ENCODE results near the gene HINFP. TPM values are rescaled to one million over a fixed set of nuclear protein-coding genes. Genes with fewer than 3 reads are reported as not detected.

Gene HINFP
- total and polyA plus RNA-seq, 2 experiments from 2014 or later: 12.6 to 29.2 TPM

GRCh38 chr11:119116601-119117000, 4.8 kb upstream of the HINFP start:
- peaks cover 10% of the 10 kb centered on the region for H3K4me1 Mint-ChIP-seq
- H3K27me3 Mint-ChIP-seq (ENCODE audit: insufficient read depth, low read depth, poor library complexity): peaks cover 14% of the 10 kb centered on the region
- Histone ChIP-seq H2AFZ (no peak overlapping the region), H3K4me3 (no peak overlapping the region), H3F3A (replicated peaks; ENCODE audit: low read depth) (0 out of 2 replicates have a peak, but pooled peaks cover 3% of the 10 kb centered on the region), H3K79me2 (replicated peaks; ENCODE audit: insufficient read depth) (peaks cover under 1% of the 10 kb centered on the region; the same call in 1 of the 2 replicates), H3K9me2 (ENCODE audit: insufficient read depth) (no peaks in the 10 kb centered on the region), H3K4me2 (no peak overlapping the region), H3K4me1 (ENCODE audit: insufficient read depth) (peaks cover 12% of the 10 kb centered on the region), H3K36me3 (ENCODE audit: insufficient read depth) (no peaks in the 10 kb centered on the region), H4K20me1 (replicated peaks; ENCODE audit: insufficient read depth) (no peaks in the 10 kb centered on the region), H3K27me3 (ENCODE audit: insufficient read depth) (no peaks in the 10 kb centered on the region), H3K27ac (ENCODE audit: low read depth) (no peak overlapping the region)
- ATAC-seq: no peak
- DNase-seq (ENCODE audit: low spot score): no peak
- H3K27ac Mint-ChIP-seq: no peak overlapping the region
- H3K4me3 Mint-ChIP-seq: no peak overlapping the region
- no peaks in the 10 kb centered on the region; the same call in 2 of the 3 replicates for H3K36me3 Mint-ChIP-seq (ENCODE audit: low read depth)
- H3K9me3 Mint-ChIP-seq: no peaks in the 10 kb centered on the region
- no peak for TF ChIP-seq ZNF114 (CRISPR knock-in tag; IDR thresholded peaks at IDR 0.05)
- no peak for TF ChIP-seq NANOG (IDR thresholded peaks at IDR 0.05; ENCODE audit: borderline replicate concordance)
- no peak for TF ChIP-seq CTCF (conservative IDR thresholded peaks at IDR 0.05; ENCODE audit: low read depth in 2 of 2)
- TF ChIP-seq CREB1 (CRISPR knock-in tag; IDR thresholded peaks at IDR 0.05; ENCODE audit: low read depth): no peak
- no peak for TF ChIP-seq REST (IDR thresholded peaks at IDR 0.05; ENCODE audit: unreplicated experiment)
- TF ChIP-seq STAT1 (IDR thresholded peaks at IDR 0.05; ENCODE audit: unreplicated experiment): no peak
- no peak for TF ChIP-seq EZH2phosphoT487 (IDR thresholded peaks at IDR 0.05; ENCODE audit: unreplicated experiment)
- TF ChIP-seq ETS1 (IDR thresholded peaks at IDR 0.05): no peak
- TF ChIP-seq JUNB (IDR thresholded peaks at IDR 0.05; ENCODE audit: unreplicated experiment): no peak
- no peak for TF ChIP-seq EZH2 (IDR thresholded peaks at IDR 0.05; ENCODE audit: low read depth, unreplicated experiment)
- TF ChIP-seq ZNF462 (CRISPR knock-in tag; IDR thresholded peaks at IDR 0.05): no peak
- TF ChIP-seq POLR2AphosphoS5 (IDR thresholded peaks at IDR 0.05; ENCODE audit: low read depth): no peak
- TF ChIP-seq ZNF331 (CRISPR knock-in tag; IDR thresholded peaks at IDR 0.05; ENCODE audit: low read depth): no peak
